ENCODE data around the gene IGSF3.
"Not testable (repeated sequence)": the region's sequence is repeated elsewhere in the genome, so short reads cannot be mapped to it uniquely, and the experiment has no call there.

DNA sequence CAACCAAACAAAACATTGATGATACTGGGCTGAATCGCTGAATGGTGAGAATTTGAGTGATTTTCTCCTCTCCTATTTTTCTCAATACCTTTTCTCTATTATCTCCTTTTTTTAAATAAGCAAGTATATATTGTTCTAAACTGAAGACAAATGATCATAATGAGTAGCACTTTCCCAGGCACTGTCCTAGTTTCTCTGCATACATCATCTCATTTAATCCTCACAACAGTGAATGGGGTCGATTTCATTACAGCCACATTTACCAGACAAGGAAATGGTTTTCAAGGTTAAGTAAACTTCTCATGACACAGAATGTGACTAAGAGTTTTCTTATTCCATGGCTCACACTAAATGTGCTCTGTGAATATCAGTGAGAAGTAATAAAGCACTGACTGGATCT lies 45.0 kb downstream of the IGSF3 start:
- TF ChIP-seq, protein P1, sequence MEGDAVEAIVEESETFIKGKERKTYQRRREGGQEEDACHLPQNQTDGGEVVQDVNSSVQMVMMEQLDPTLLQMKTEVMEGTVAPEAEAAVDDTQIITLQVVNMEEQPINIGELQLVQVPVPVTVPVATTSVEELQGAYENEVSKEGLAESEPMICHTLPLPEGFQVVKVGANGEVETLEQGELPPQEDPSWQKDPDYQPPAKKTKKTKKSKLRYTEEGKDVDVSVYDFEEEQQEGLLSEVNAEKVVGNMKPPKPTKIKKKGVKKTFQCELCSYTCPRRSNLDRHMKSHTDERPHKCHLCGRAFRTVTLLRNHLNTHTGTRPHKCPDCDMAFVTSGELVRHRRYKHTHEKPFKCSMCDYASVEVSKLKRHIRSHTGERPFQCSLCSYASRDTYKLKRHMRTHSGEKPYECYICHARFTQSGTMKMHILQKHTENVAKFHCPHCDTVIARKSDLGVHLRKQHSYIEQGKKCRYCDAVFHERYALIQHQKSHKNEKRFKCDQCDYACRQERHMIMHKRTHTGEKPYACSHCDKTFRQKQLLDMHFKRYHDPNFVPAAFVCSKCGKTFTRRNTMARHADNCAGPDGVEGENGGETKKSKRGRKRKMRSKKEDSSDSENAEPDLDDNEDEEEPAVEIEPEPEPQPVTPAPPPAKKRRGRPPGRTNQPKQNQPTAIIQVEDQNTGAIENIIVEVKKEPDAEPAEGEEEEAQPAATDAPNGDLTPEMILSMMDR (IDR thresholded peaks at IDR 0.05): not testable (repeated sequence)
- TF ChIP-seq POLR2A (IDR thresholded peaks at IDR 0.05): not testable (repeated sequence)
